PC-3 (cell line): Measurements from ENCODE around the gene CCDC82. TPM values are rescaled to one million over a fixed set of nuclear protein-coding genes. Genes with fewer than 3 reads are reported as not detected.

ENCODE experiments used
- ATAC-seq: fragments of 200-7000 bp; cut with Tn5 transposase; 2 replicates; pipeline ENCODE4 v1.9.1; 2020; ENCODE audit warnings: mild to moderate bottlenecking, moderate library complexity
- BruUV-seq: library from RNA; stranded (reverse); fragments of 400-500 nt; replicated peaks from 2 replicates; lab custom pipeline; 2021; lab: Mats Ljungman, UMichigan
- CTCF ChIA-PET: fragments of 300-600 bp; sonication (Branson Sonifier 250); formaldehyde crosslinking; loops from one replicate; lab custom pipeline; 2022; ENCODE audit warnings: antibody characterized with exemption; lab: Charles Lee
- POLR2A ChIA-PET: fragments of 300-600 bp; sonication (Branson Sonifier 250); formaldehyde crosslinking; loops from one replicate; lab custom pipeline; 2022; ENCODE audit warnings: antibody characterized with exemption; ENCODE audit not compliant: unreplicated experiment; lab: Charles Lee
- DNase-seq: peaks from one replicate; pipeline ENCODE4 v3.0.0-alpha.2; 2015
- H2AFZ ChIP-seq: fragments of 300-600 bp; sonication (generic); 2 replicates; pipeline ENCODE4 v1.6.0; 2016; ENCODE audit warnings: antibody characterized with exemption, low read length
- H3F3A ChIP-seq: fragments of 300-600 bp; sonication (generic); one replicate; pipeline ENCODE4 v1.6.0; 2017; ENCODE audit warnings: antibody characterized with exemption, low read length, control low read depth, mild to moderate bottlenecking; ENCODE audit not compliant: unreplicated experiment
- H3K27ac ChIP-seq: fragments of 300-600 bp; sonication (generic); 2 replicates; pipeline ENCODE4 v1.5.1; 2016; ENCODE audit warnings: mild to moderate bottlenecking, low read length
- H3K27me3 ChIP-seq: fragments of 300-600 bp; sonication (generic); 2 replicates; pipeline ENCODE4 v1.6.1; 2016; ENCODE audit warnings: low read length, mixed read lengths
- H3K36me3 ChIP-seq: fragments of 300-600 bp; sonication (generic); 2 replicates; pipeline ENCODE4 v1.6.1; 2016; ENCODE audit warnings: low read depth, mixed run types, low read length, mixed read lengths
- H3K4me1 ChIP-seq: fragments of 300-600 bp; sonication (generic); 2 replicates; pipeline ENCODE4 v1.5.1; 2016; ENCODE audit warnings: low read length; ENCODE audit not compliant: insufficient read depth
- H3K4me2 ChIP-seq: fragments of 300-600 bp; sonication (generic); 2 replicates; pipeline ENCODE4 v1.6.0; 2016; ENCODE audit warnings: low read length
- H3K4me3 ChIP-seq: fragments of 300-600 bp; sonication (generic); 2 replicates; pipeline ENCODE4 v1.5.1; 2016; ENCODE audit warnings: mild to moderate bottlenecking, low read length, mixed read lengths
- H3K79me2 ChIP-seq: fragments of 300-600 bp; sonication (generic); 2 replicates; pipeline ENCODE4 v1.6.1; 2017; ENCODE audit warnings: low read length, mixed read lengths
- H3K9ac ChIP-seq: fragments of 300-600 bp; sonication (generic); 2 replicates; pipeline ENCODE4 v1.6.0; 2016; ENCODE audit warnings: mild to moderate bottlenecking, low read length
- H3K9me2 ChIP-seq: fragments of 300-600 bp; sonication (generic); replicated peaks from 2 replicates; pipeline ENCODE4 v1.6.1; 2016; ENCODE audit warnings: mixed run types, low read length, mixed read lengths
- H3K9me3 ChIP-seq: fragments of 300-600 bp; sonication (generic); 2 replicates; pipeline ENCODE4 v1.6.1; 2016; ENCODE audit warnings: low read length, mixed read lengths
- H4K20me1 ChIP-seq: fragments of 300-600 bp; sonication (generic); 2 replicates; pipeline ENCODE4 v1.6.1; 2016; ENCODE audit warnings: low read length, mixed read lengths
- CTCF ChIP-seq: fragments of 300-600 bp; sonication (generic); conservative IDR thresholded peaks from 2 replicates; pipeline ENCODE4 v1.5.1; 2017; ENCODE audit warnings: antibody characterized with exemption, low read depth, mild to moderate bottlenecking, low read length
- EZH2 ChIP-seq: fragments of 300-600 bp; sonication (generic); IDR thresholded peaks from one replicate; pipeline ENCODE4 v1.6.1; 2017; ENCODE audit warnings: antibody characterized with exemption, mild to moderate bottlenecking, low read length; ENCODE audit not compliant: unreplicated experiment
- EZH2phosphoT487 ChIP-seq: fragments of 300-600 bp; sonication (generic); IDR thresholded peaks from 2 replicates; pipeline ENCODE4 v1.6.1; 2018; ENCODE audit warnings: mild to moderate bottlenecking, antibody characterized with exemption, low read length, borderline replicate concordance
- intact Hi-C: fragments of 100-400 bp; cut with micrococcal nuclease; formaldehyde crosslinking; loops from 2 replicates; pipeline ENCODE4 v1.9.0; 2023
- total RNA-seq: library from RNA; depleted of rRNA; stranded (reverse); fragments of >200 nt; gene quantifications from 2 replicates; pipeline ENCODE4 v1.2.3, GENCODE V29; 2014

The CCDC82 gene
- total RNA-seq, 1 experiment from 2014 or later, result 13.5 TPM

GRCh38 chr11:96340555-96340885 is 49.2 kb downstream of the CCDC82 start:
- Histone ChIP-seq H3K27me3 (no peaks in the 10 kb centered on the region), H2AFZ (no peak overlapping the region), H3K79me2 (peaks cover 72% of the 10 kb centered on the region), H3K9me3 (no peaks in the 10 kb centered on the region), H3K9ac (no peak overlapping the region), H3K4me1 (peaks cover 42% of the 10 kb centered on the region), H3K9me2 (no peaks in the 10 kb centered on the region), H4K20me1 (no peaks in the 10 kb centered on the region), H3K27ac (no peak overlapping the region), H3K4me3 (peak overlapping the region; percentile 89; the same call in 1 of the 2 replicates), H3K36me3 (peaks cover under 1% of the 10 kb centered on the region; the same call in 1 of the 2 replicates), H3F3A (no peaks in the 10 kb centered on the region), H3K4me2 (peak overlapping the region; percentile 90)
- ATAC-seq, result no peak
- no peak for TF ChIP-seq EZH2phosphoT487
- TF ChIP-seq CTCF, result no peak
- TF ChIP-seq EZH2, result no peak
- POLR2A ChIA-PET, result interaction anchor here (0.6 kb wide), 1 partner anchor 82 kb away, joined by 6 read pairs; no protein-coding TSS in a partner anchor
- DNase-seq, result no peak
- intact Hi-C loops, result loop anchor here (5.0 kb wide), 4 partner anchors 83 to 193 kb away; no protein-coding TSS in a partner anchor
- CTCF ChIA-PET, result no interaction called here
- BruUV-seq, result TSS peak; percentile 0

GRCh38 chr11:96339706-96340554 is 49.8 kb downstream of the CCDC82 start:
- TF ChIP-seq EZH2phosphoT487 (no peak), EZH2 (no peak), CTCF (no peak)
- Histone ChIP-seq H3K9me3 (no peaks in the 10 kb centered on the region), H3F3A (no peaks in the 10 kb centered on the region), H2AFZ (no peak overlapping the region), H3K36me3 (peaks cover 5% of the 10 kb centered on the region; the same call in 1 of the 2 replicates), H3K27me3 (no peaks in the 10 kb centered on the region), H3K9me2 (no peaks in the 10 kb centered on the region), H3K4me3 (peak overlapping the region; percentile 41), H4K20me1 (no peaks in the 10 kb centered on the region), H3K27ac (peak overlapping the region; percentile 47), H3K9ac (0 out of 2 replicates have a peak overlapping the region, but pooled peaks have one; percentile 13), H3K79me2 (peaks cover 72% of the 10 kb centered on the region), H3K4me2 (peak overlapping the region; percentile 90), H3K4me1 (peaks cover 42% of the 10 kb centered on the region)
- DNase-seq (no peak), ATAC-seq (no peak)
- BruUV-seq, result no TSS peak
- ChIA-PET POLR2A (interaction anchor here (0.6 kb wide), 1 partner anchor 82 kb away, joined by 6 read pairs; no protein-coding TSS in a partner anchor), CTCF (interaction anchor here (0.6 kb wide), 1 partner anchor 1594 kb away, joined by 3 read pairs; no protein-coding TSS in a partner anchor)
- intact Hi-C loops, result loop anchor here (1.0 to 5.0 kb wide), 5 partner anchors 33 to 193 kb away; no protein-coding TSS in a partner anchor
